Non-pigmented ciliary epithelial cell (primary cell): ENCODE data around the gene STPG2.

Source experiments
- DNase-seq: peaks from one replicate; pipeline ENCODE4 v3.0.0-alpha.2; 2010; ENCODE audit warnings: low read depth

STPG2 gene

GRCh38 chr4:98093662-98094061 is 49.6 kb downstream of the STPG2 start:
- DNase-seq = no peak

- DNase-seq = no peak
These were observed 50.3 kb downstream of the STPG2 start for GRCh38 chr4:98092833-98093439.

- DNase-seq = no peak
These were observed 61.3 kb downstream of the STPG2 start for GRCh38 chr4:98081936-98082335.

GRCh38 chr4:98068495-98068894 is 74.8 kb downstream of the STPG2 start:
- no peak for DNase-seq

- no peak for DNase-seq
These were observed 87.3 kb downstream of the STPG2 start for GRCh38 chr4:98055800-98056501.

GRCh38 chr4:98046665-98047064 is 96.6 kb downstream of the STPG2 start:
- no peak for DNase-seq

GRCh38 chr4:98030059-98030458 is 113.2 kb downstream of the STPG2 start:
- DNase-seq = no peak

GRCh38 chr4:98027827-98028226 is 115.4 kb downstream of the STPG2 start:
- peak; percentile 15 for DNase-seq

- no peak for DNase-seq
These were observed 116.9 kb downstream of the STPG2 start for GRCh38 chr4:98026362-98026761.

GRCh38 chr4:98006814-98007412 is 136.4 kb downstream of the STPG2 start:
- no peak for DNase-seq

- DNase-seq = no peak
These were observed 137.2 kb downstream of the STPG2 start for GRCh38 chr4:98006060-98006459.

- no peak for DNase-seq
These were observed 142.3 kb downstream of the STPG2 start for GRCh38 chr4:98000940-98001339.

- DNase-seq = no peak
These were observed 145.1 kb downstream of the STPG2 start for GRCh38 chr4:97998203-97998602.

- DNase-seq = no peak
These were observed 148.4 kb downstream of the STPG2 start for GRCh38 chr4:97994765-97995465.

GRCh38 chr4:97990409-97990808 is 152.9 kb downstream of the STPG2 start:
- DNase-seq = no peak

- peak; percentile 10 for DNase-seq
These were observed 156.1 kb downstream of the STPG2 start for GRCh38 chr4:97987019-97987648.

- no peak for DNase-seq
These were observed 158.6 kb downstream of the STPG2 start for GRCh38 chr4:97984545-97985131.

- DNase-seq = no peak
These were observed 164.3 kb downstream of the STPG2 start for GRCh38 chr4:97978791-97979488.

- DNase-seq = no peak
These were observed 189.9 kb downstream of the STPG2 start for GRCh38 chr4:97953171-97953941.

GRCh38 chr4:97952763-97953162 is 190.5 kb downstream of the STPG2 start:
- no peak for DNase-seq

GRCh38 chr4:97950836-97951235 is 192.4 kb downstream of the STPG2 start:
- no peak for DNase-seq
